ENCODE measurements around the gene TMEM88. TPM values are rescaled to one million over a fixed set of nuclear protein-coding genes. Genes with fewer than 3 reads are reported as not detected.
A peak's percentile ranks its signal among the peaks of the same experiment; 100 is the strongest.

Gene TMEM88
- total and polyA plus RNA-seq, 2 of the 13 experiments (the other 11 are each of a cell fraction or from before 2014, with no cell fraction given) = 0.31 to 0.66 TPM

GRCh38 chr17:7857713-7858521 lies 3.1 kb downstream of the TMEM88 start, which contains the start of gene CYB5D1 (continued):
- TF ChIP-seq, protein P1, sequence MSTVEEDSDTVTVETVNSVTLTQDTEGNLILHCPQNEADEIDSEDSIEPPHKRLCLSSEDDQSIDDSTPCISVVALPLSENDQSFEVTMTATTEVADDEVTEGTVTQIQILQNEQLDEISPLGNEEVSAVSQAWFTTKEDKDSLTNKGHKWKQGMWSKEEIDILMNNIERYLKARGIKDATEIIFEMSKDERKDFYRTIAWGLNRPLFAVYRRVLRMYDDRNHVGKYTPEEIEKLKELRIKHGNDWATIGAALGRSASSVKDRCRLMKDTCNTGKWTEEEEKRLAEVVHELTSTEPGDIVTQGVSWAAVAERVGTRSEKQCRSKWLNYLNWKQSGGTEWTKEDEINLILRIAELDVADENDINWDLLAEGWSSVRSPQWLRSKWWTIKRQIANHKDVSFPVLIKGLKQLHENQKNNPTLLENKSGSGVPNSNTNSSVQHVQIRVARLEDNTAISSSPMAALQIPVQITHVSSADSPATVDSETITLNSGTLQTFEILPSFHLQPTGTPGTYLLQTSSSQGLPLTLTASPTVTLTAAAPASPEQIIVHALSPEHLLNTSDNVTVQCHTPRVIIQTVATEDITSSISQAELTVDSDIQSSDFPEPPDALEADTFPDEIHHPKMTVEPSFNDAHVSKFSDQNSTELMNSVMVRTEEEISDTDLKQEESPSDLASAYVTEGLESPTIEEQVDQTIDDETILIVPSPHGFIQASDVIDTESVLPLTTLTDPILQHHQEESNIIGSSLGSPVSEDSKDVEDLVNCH (CRISPR knock-in tag; IDR thresholded peaks at IDR 0.05) = no peak
- TF ChIP-seq ZBTB21 (CRISPR knock-in tag; IDR thresholded peaks at IDR 0.05) = no peak
- 0 out of 2 replicates have a peak, but pooled peaks have one; percentile 29 for TF ChIP-seq TOPORS (CRISPR knock-in tag; IDR thresholded peaks at IDR 0.05)
- no peak for TF ChIP-seq MEF2D (CRISPR knock-in tag; IDR thresholded peaks at IDR 0.05)
- TF ChIP-seq SRY (CRISPR knock-in tag; IDR thresholded peaks at IDR 0.05) = 0 out of 2 replicates have a peak, but pooled peaks have one; percentile 62
- TF ChIP-seq ZNF143 (CRISPR knock-in tag; IDR thresholded peaks at IDR 0.05) = peak; percentile 86
- peak; percentile 63; the same call in 1 of the 2 replicates for TF ChIP-seq HNF1B (CRISPR knock-in tag; IDR thresholded peaks at IDR 0.05)
- peak; percentile 34 for TF ChIP-seq ZEB1 (IDR thresholded peaks at IDR 0.05; ENCODE audit: insufficient replicate concordance, low read depth)
- TF ChIP-seq U2AF2 (IDR thresholded peaks at IDR 0.05; ENCODE audit: low read depth, low read length) = no peak
- no peak for TF ChIP-seq ZNF816 (CRISPR knock-in tag; IDR thresholded peaks at IDR 0.05; ENCODE audit: borderline replicate concordance)
- 0 out of 2 replicates have a peak, but pooled peaks have one; percentile 26 for TF ChIP-seq MIXL1 (CRISPR knock-in tag; IDR thresholded peaks at IDR 0.05)
- TF ChIP-seq ZNF7 (CRISPR knock-in tag; IDR thresholded peaks at IDR 0.05) = no peak
- TF ChIP-seq ZIK1 (CRISPR knock-in tag; IDR thresholded peaks at IDR 0.05; ENCODE audit: borderline replicate concordance, low read depth) = no peak
- peak; percentile 32; the same call in 1 of the 2 replicates for TF ChIP-seq ZNF709 (CRISPR knock-in tag; IDR thresholded peaks at IDR 0.05)
- TF ChIP-seq PBX2 (CRISPR knock-in tag; IDR thresholded peaks at IDR 0.05) = no peak
- peak; percentile 90 for TF ChIP-seq SIN3A (IDR thresholded peaks at IDR 0.05; ENCODE audit: borderline replicate concordance, low read depth, low read length)
- TF ChIP-seq, protein P2, sequence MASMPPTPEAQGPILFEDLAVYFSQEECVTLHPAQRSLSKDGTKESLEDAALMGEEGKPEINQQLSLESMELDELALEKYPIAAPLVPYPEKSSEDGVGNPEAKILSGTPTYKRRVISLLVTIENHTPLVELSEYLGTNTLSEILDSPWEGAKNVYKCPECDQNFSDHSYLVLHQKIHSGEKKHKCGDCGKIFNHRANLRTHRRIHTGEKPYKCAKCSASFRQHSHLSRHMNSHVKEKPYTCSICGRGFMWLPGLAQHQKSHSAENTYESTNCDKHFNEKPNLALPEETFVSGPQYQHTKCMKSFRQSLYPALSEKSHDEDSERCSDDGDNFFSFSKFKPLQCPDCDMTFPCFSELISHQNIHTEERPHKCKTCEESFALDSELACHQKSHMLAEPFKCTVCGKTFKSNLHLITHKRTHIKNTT (CRISPR knock-in tag; IDR thresholded peaks at IDR 0.05) = no peak
- no peak for TF ChIP-seq ETV5 (CRISPR knock-in tag; IDR thresholded peaks at IDR 0.05; ENCODE audit: borderline replicate concordance)
- no peak for TF ChIP-seq ISX (CRISPR knock-in tag; conservative IDR thresholded peaks at IDR 0.05)
- TF ChIP-seq, protein P3, sequence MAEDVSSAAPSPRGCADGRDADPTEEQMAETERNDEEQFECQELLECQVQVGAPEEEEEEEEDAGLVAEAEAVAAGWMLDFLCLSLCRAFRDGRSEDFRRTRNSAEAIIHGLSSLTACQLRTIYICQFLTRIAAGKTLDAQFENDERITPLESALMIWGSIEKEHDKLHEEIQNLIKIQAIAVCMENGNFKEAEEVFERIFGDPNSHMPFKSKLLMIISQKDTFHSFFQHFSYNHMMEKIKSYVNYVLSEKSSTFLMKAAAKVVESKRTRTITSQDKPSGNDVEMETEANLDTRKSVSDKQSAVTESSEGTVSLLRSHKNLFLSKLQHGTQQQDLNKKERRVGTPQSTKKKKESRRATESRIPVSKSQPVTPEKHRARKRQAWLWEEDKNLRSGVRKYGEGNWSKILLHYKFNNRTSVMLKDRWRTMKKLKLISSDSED (CRISPR knock-in tag; IDR thresholded peaks at IDR 0.05) = no peak

Measured in HepG2 (cell line).